ENCODE measurements around the gene BLOC1S6. TPM values are rescaled to one million over a fixed set of nuclear protein-coding genes. Genes with fewer than 3 reads are reported as not detected.

BLOC1S6 gene
- total RNA-seq, 4 donors from 2014 or later, result 18.3 to 61.1 (median 32.0) TPM

DNA sequence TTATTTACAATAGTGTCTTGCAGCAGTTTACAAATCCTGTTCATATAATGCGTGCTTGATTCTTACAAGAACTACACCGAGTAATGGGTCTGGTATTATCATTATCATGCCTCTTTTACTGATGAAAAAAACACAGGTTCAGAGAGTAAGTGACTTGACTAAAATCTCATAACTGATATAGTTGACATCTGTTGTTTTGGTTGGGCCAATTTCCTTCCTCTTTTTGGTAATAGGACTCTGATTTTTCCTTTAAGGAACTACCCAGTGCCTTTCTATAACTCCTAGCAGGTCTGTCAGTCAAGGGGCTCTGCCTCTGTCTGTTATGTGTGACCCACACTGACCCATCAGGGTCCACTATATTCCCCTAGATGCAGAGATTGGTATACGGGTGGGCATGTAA is 14.6 kb upstream of the BLOC1S6 start:
- Histone ChIP-seq H3K9me3 (no peaks in the 10 kb centered on the region), H3K4me3 (no peak overlapping the region), H3K27ac (no peak overlapping the region), H3K4me1 (no peaks in the 10 kb centered on the region), H3K36me3 (no peaks in the 10 kb centered on the region), H3K27me3 (no peaks in the 10 kb centered on the region)
- no peak for DNase-seq
- no peak for TF ChIP-seq POLR2A (IDR thresholded peaks at IDR 0.05)
- TF ChIP-seq, protein P1, sequence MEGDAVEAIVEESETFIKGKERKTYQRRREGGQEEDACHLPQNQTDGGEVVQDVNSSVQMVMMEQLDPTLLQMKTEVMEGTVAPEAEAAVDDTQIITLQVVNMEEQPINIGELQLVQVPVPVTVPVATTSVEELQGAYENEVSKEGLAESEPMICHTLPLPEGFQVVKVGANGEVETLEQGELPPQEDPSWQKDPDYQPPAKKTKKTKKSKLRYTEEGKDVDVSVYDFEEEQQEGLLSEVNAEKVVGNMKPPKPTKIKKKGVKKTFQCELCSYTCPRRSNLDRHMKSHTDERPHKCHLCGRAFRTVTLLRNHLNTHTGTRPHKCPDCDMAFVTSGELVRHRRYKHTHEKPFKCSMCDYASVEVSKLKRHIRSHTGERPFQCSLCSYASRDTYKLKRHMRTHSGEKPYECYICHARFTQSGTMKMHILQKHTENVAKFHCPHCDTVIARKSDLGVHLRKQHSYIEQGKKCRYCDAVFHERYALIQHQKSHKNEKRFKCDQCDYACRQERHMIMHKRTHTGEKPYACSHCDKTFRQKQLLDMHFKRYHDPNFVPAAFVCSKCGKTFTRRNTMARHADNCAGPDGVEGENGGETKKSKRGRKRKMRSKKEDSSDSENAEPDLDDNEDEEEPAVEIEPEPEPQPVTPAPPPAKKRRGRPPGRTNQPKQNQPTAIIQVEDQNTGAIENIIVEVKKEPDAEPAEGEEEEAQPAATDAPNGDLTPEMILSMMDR (IDR thresholded peaks at IDR 0.05), result no peak

DNA sequence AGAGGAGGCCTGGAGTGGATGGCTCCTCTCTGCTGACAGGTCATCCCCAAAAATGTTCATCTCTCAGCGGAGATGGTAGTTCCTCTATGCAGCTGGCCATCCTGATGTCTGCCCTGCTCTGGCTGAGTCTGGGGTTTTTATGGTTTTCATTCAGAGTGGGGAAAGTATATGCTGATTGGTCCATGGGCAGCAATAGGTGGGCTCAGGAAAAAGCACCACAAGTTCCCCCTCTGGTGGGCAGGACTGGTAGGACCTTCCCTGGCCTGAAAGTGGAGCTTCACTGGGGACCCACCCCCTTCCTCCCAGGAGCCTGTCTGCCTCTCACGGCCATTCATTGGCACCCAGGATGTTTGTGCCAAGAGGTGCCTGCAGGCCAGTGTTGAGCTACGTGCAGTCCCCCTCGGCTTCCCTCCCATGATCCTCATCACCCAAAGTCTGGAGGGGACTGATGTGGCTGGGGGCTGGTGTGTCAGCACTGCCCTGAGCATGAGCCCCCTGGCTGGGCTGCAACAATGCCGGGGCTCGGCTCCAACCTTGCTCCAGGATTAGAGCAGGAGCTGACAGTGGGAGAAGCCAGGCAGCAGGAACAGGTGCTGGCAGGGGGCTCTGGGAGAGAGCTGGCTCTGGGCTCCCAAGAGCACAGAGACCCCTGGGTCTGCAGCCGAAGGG is 13.1 kb upstream of the BLOC1S6 start:
- no peaks in the 10 kb centered on the region for H3K4me1 ChIP-seq
- DNase-seq, result no peak
- H3K4me3 ChIP-seq, result no peak overlapping the region
- no peaks in the 10 kb centered on the region for H3K36me3 ChIP-seq
- no peaks in the 10 kb centered on the region for H3K9me3 ChIP-seq
- no peaks in the 10 kb centered on the region for H3K27me3 ChIP-seq
- H3K27ac ChIP-seq, result no peak overlapping the region
- TF ChIP-seq POLR2A (IDR thresholded peaks at IDR 0.05), result no peak
- TF ChIP-seq, protein P1 (IDR thresholded peaks at IDR 0.05), result peak in 1 of 6 experiments; percentile 20

DNA sequence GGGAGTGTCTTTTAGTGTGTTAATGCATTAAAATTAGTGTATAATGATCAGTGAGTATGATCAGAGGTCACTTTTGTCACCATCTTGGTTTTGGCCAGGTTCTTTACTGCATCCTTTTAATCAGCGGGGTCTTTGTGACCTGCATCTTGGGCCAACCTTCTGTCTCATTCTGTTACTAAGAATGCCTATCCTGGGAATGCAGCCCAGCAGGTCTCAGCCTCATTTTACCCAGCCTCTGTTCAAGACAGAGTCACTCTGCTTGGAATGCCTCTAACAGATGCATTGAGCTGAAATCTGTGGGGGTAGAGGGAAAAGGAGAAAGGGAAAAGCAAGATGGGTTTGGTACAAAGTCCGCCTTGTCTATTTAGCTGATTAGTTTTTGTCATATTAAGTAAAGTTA is 5.3 kb upstream of the BLOC1S6 start:
- Histone ChIP-seq H3K4me3 (no peak overlapping the region), H3K4me1 (no peaks in the 10 kb centered on the region), H3K36me3 (no peaks in the 10 kb centered on the region), H3K9me3 (no peaks in the 10 kb centered on the region), H3K27me3 (no peaks in the 10 kb centered on the region), H3K27ac (no peak overlapping the region)
- no peak for DNase-seq
- TF ChIP-seq POLR2A (IDR thresholded peaks at IDR 0.05), result no peak
- TF ChIP-seq, protein P1 (IDR thresholded peaks at IDR 0.05), result no peak

DNA sequence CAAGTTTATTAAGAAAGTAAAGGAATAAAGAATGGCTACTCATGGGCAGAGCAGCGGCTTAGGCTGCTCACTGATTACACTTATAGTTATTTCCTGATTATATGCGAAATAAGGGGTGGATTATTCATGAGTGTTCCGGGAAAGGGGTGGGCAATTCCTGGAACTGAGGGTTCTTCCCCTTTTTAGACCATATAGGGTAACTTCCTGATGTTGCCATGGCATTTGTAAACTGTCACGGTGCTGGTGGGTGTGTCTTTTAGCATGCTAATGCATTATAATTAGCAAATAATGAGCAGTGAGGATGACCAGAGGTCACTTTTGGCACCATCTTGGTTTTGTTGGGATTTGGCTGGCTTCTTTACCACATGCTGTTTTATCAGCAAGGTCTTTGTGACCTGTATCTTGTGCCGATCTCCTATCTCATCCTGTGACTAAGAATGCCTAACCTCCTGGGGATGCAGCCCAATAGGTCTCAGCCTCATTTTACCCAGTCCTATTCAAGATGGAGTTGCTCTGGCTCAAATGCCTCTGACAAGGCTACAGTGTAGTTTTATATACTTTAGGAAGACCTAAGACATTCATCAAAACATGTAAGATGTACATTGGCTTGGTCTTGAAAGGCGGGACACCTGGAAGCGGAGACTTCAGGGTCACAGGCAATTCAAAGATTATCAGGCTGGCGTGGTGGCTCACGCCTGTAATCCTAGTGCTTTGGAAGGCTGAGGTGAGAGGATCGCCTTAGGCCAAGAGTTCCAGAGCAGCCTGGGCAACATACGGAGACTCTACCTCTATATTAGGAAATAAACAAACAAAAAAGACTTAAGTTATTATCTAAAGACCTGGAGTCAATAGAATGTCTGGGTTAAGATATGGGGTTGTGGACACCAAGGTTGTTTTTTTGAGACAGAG is 3.2 kb upstream of the BLOC1S6 start:
- TF ChIP-seq POLR2A (IDR thresholded peaks at IDR 0.05), result no peak
- H3K4me3 ChIP-seq, result no peak overlapping the region
- H3K27me3 ChIP-seq, result no peaks in the 10 kb centered on the region
- no peak for DNase-seq
- no peak overlapping the region for H3K27ac ChIP-seq
- H3K36me3 ChIP-seq, result no peaks in the 10 kb centered on the region
- no peaks in the 10 kb centered on the region for H3K9me3 ChIP-seq
- H3K4me1 ChIP-seq, result peaks cover 0 to 10% (median 7%) of the 10 kb centered on the region in 4 donors

DNA sequence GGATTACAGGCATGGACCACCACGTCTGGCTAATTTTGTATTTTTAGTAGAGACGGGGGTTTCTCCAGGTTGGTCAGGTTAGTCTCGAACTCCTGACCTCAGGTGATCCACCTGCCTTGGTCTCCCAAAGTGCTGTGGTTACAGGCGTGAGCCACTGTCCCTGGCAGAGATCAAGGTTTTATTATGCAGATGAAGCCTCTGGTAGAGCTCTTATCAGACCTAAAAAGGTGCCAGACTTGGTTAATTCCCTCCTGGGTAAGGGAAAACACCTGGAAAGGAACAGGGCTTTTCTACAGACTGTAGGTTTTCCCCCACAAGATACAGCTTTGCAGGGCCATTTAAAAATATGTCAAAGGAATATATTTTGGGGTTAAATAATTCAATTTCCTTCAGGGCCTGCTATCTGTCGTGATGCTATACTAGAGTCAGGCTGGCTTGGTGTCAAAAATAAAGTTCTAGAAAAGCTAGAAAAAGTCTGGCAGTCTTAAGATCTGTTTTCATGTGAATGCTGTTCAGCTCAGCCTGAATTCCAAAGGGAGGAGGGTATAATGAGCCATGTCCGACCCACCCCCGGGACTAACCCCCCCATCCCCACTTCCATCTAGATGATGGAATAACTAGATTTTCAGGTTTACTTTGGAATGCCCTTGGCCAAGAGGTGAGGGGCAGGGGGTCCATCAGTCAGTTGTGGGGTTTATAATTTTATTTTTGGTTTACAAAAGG is 1.9 kb upstream of the BLOC1S6 start:
- TF ChIP-seq POLR2A (IDR thresholded peaks at IDR 0.05), result no peak
- TF ChIP-seq, protein P1 (IDR thresholded peaks at IDR 0.05), result no peak
- Histone ChIP-seq H3K4me3 (no peak overlapping the region), H3K9me3 (no peaks in the 10 kb centered on the region), H3K36me3 (no peaks in the 10 kb centered on the region), H3K4me1 (peaks cover 0 to 19% (median 9%) of the 10 kb centered on the region in 4 donors), H3K27me3 (no peaks in the 10 kb centered on the region), H3K27ac (no peak overlapping the region)
- no peak for DNase-seq
